Hepatic stellate cell (primary cell): ENCODE data around the gene ARL1.
"Not testable (repeated sequence)": the region's sequence is repeated elsewhere in the genome, so short reads cannot be mapped to it uniquely, and the experiment has no call there.

Source experiments
- DNase-seq: peaks from one replicate; pipeline ENCODE4 v3.0.0; 2011; ENCODE audit warnings: low spot score

The ARL1 gene

GRCh38 chr12:101407436-101408345, at the start of gene ARL1:
Gene ARL1 (minus strand): TSS chr12:101407772. CDS start chr12:101407645, 127 bp downstream.
- peak; percentile 87 for DNase-seq

DNA sequence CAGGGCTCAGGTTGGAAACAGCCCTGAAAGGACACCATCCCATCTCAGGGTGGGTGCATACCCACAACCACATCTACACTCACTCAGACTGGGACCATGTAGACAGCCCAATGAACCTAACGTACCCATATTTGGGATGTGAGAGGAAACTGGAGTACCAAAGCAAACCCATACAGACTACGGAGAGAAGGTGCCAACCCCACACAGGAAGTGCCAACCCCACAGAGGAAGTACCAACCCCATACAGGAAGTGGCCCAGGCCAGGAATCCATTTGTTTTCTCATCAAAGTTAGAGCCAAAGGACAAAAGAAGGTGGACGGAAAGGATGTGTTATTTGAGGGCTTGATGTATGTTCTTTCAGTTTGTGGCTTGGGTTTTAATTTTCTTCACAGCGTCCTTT, 48.1 kb upstream of the ARL1 start:
- DNase-seq: no peak

GRCh38 chr12:101441461-101442224, 34.1 kb upstream of the ARL1 start:
- no peak for DNase-seq

- DNase-seq: no peak
Observed at GRCh38 chr12:101439236-101439635, 31.7 kb upstream of the ARL1 start.

GRCh38 chr12:101436136-101436535, 28.6 kb upstream of the ARL1 start:
- DNase-seq: no peak

DNA sequence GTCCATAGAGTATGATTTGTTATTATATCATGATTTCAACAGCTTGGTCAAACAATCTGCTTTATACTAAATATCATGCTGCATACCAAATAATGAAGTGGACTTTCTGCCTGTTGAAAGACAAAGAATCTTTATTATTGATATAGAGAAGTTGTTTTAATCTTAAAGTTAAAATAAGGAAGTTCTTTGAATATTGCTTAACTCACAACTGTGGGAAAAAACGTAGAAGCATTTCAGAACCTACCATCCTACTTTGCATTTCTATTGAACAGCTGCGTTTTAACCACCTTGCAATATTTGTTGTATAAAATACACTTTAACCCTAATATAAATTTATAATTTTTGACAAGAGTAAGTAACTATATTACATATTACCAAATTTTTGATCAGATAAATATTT, 22.9 kb upstream of the ARL1 start:
- no peak for DNase-seq

DNA sequence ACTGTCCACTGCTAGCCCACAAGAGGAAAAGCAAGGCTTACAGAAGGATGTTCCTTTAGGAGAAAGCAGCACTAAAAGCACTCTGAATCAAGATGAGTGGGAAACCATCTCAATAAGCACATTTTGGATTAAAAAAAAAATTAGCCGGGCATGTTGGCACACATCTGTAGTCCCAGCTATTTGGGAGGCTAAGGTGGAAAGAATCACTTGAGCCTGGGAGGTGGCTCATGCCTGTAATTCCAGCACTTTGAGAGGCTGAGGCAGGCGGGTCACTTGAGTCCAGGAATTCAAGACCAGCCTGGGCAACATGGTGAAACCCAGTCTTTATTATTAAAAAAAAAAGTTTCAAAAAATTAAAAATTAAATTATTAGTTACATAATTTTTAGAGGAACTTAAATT, 17.0 kb upstream of the ARL1 start:
- DNase-seq: no peak

DNA sequence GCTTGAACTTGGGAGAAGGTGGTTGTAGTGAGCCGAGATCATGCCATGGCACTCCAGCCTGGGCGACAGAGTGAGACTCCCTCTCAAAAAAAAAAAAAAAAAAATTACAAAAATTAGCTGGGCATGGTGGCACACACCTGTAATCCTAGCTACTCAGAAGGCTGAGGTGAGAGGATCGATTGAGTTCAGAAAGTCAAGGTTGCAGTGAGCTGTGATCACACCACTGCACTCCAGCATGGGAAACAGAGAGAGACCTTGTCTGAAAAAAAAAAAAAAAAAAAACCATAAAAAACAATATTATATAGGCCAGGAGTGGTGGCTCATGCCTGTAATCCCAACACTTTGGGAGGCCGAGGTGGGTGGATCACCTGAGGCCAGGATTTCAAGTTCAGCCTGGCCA, 14.5 kb upstream of the ARL1 start:
- DNase-seq: not testable (repeated sequence)

- DNase-seq: no peak
Observed at GRCh38 chr12:101415228-101415627, 7.7 kb upstream of the ARL1 start.

- DNase-seq: peak; percentile 32
Observed at GRCh38 chr12:101414533-101415119, 7.1 kb upstream of the ARL1 start.

DNA sequence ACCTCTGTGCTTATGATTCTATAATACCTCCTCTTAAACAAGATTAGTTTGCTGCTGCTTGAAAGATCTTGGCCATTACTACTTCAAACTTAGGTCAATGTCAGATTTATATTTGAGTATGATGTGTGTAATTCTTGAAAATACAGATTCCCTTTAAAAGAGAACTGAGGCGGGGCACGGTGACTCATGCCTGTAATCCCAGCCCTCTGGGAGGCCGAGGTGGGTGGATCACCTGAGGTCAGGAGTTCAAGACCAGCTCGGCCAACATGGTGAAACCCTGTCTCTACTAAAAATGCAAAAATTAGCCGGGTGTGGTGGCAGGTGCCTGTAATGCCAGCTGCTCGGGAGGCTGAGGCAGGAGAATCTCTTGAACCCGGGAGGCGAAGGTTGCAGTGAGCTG, 2.6 kb upstream of the ARL1 start:
- DNase-seq: not testable (repeated sequence)

DNA sequence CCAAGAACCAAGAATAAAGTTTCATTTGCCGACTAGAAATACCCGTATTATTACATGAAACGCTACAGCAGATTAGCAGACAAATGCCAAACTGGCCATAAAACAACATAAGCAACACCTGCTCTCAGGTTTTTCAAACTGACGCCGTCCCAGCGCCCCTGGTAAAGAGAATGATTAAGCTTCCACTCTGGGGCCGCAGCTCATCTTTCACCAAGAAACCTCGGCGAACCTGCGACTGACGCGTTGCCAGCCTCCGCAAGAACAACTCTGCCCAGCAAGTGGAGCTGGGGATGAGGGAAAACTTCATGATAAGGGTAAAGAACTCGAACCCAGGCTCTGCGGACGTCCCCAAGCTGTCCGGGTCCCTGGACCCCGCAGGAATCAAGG, 530 bp downstream of the ARL1 start:
- no peak for DNase-seq

DNA sequence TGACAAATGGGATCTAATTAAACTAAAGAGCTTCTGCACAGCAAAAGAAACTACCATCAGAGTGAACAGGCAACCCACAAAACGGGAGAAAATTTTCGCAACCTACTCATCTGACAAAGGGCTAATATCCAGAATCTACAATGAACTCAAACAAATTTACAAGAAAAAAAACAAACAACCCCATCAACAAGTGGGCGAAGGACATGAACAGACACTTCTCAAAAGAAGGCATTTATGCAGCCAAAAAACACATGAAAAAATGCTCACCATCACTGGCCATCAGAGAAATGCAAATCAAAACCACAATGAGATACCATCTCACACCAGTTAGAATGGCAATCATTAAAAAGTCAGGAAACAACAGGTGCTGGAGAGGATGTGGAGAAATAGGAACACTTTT, 16.4 kb downstream of the ARL1 start:
- DNase-seq: not testable (repeated sequence)

- no peak for DNase-seq
Observed at GRCh38 chr12:101379149-101379548, 28.4 kb downstream of the ARL1 start.

GRCh38 chr12:101375573-101375972, 32.0 kb downstream of the ARL1 start:
- DNase-seq: no peak

GRCh38 chr12:101372431-101372830, 35.1 kb downstream of the ARL1 start:
- no peak for DNase-seq

GRCh38 chr12:101368016-101368415, 39.6 kb downstream of the ARL1 start:
- DNase-seq: no peak

DNA sequence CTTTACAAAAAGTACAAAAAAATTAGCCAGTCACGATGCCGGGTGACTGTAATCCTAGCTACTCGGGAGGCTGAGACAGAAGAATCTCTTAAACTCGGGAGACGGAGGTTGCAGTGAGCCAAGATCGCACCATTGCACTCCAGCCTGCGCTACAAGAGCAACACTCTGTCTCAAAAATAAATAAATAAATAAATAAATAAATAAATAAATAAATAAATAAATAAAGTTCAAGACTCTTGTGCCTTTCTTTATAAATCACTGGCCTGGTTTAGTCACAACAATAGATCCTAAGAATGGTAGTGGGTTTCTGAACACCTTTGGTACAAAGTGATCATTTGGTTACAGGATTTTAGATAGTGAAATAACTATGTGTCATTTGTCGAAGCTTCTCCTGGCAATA, 46.1 kb downstream of the ARL1 start:
- DNase-seq: no peak

DNA sequence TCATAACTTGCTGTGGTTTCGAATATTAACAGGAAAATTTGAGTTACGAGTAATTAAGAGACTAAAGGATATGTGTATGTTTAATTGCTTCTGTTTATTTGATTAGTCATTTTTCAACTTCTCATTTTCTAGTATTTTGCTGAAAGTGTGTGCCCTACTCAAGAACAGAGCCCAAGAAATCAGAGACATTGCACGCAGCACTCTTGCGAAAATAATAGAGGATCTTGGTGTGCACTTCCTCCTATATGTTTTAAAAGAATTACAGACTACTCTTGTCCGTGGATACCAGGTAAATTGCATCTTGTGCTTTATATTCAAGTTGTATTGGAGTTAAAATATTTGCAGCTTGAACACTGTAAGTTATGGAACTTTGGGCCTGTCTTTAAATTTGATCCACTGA, 50.8 kb downstream of the ARL1 start:
- DNase-seq: no peak

GRCh38 chr12:101351682-101352081, 55.9 kb downstream of the ARL1 start:
- DNase-seq: no peak

- no peak for DNase-seq
Observed at GRCh38 chr12:101343893-101344292, 63.7 kb downstream of the ARL1 start.
